Measurements from ENCODE around the gene ATP6V1G1.

GRCh38 chr9:114619191-114619761 is 31.7 kb downstream of the ATP6V1G1 start:
- TF ChIP-seq CTCF (conservative IDR thresholded peaks at IDR 0.05) (no peak), ZFX (IDR thresholded peaks at IDR 0.05) (no peak)
